GM12878 (cell line): Measurements from ENCODE around the gene LBH. TPM values are rescaled to one million over a fixed set of nuclear protein-coding genes. Genes with fewer than 3 reads are reported as not detected.
A peak's percentile ranks its signal among the peaks of the same experiment; 100 is the strongest.

Experiments
- BHLHE40 ChIP-seq, 2 experiments: fragments of 450-650 bp in 1 of 2; IDR thresholded peaks; 2 replicates each; pipeline ENCODE4 v1.6.1; 2011 to 2017; ENCODE audit warnings: low read depth in 2 of 2, borderline replicate concordance in 1 of 2, improper control_type of control experiment in 1 of 2, low read length in 1 of 2, mild to moderate bottlenecking in 1 of 2
- DPF2 ChIP-seq: fragments of 450-650 bp; IDR thresholded peaks from 2 replicates; pipeline ENCODE4 v1.6.1; 2017; ENCODE audit warnings: mild to moderate bottlenecking
- EED ChIP-seq: sonication (generic); IDR thresholded peaks from 2 replicates; pipeline ENCODE4 v1.6.1; 2016; ENCODE audit warnings: antibody characterized with exemption, low read depth
- ETV6 ChIP-seq, 2 experiments: fragments of 450-650 bp in 1 of 2; IDR thresholded peaks in 1 of 2; conservative IDR thresholded peaks in 1 of 2; 2 replicates each; pipeline ENCODE4 v1.6.1; 2014; ENCODE audit warnings: antibody characterized with exemption in 1 of 2, borderline replicate concordance in 1 of 2, low read depth in 1 of 2, mild to moderate bottlenecking in 1 of 2, moderate library complexity in 1 of 2
- IKZF1 ChIP-seq: fragments of 450-650 bp; conservative IDR thresholded peaks from 2 replicates; pipeline ENCODE4 v1.6.1; 2017; ENCODE audit warnings: antibody characterized with exemption, mild to moderate bottlenecking
- IKZF2 ChIP-seq, 2 experiments: fragments of 450-650 bp; IDR thresholded peaks; 2 replicates each; pipeline ENCODE4 v1.6.1; 2017; ENCODE audit warnings: mild to moderate bottlenecking in 2 of 2, moderate library complexity in 2 of 2
- MLLT1 ChIP-seq: fragments of 450-650 bp; IDR thresholded peaks from 2 replicates; pipeline ENCODE4 v1.6.1; 2016; ENCODE audit warnings: mild to moderate bottlenecking
- MTA2 ChIP-seq: fragments of 450-650 bp; IDR thresholded peaks from 2 replicates; pipeline ENCODE4 v1.6.1; 2016; ENCODE audit warnings: low read depth, mild to moderate bottlenecking, moderate library complexity
- MXI1 ChIP-seq: fragments of 150-350 bp; IDR thresholded peaks from 2 replicates; pipeline ENCODE4 v1.6.1; 2011; ENCODE audit warnings: low read depth, mild to moderate bottlenecking, inconsistent platforms, low read length, improper control_type of control experiment
- NR2F1 ChIP-seq: fragments of 450-650 bp; conservative IDR thresholded peaks from 2 replicates; pipeline ENCODE4 v1.6.1; 2017; ENCODE audit warnings: mild to moderate bottlenecking
- PAX8 ChIP-seq: fragments of 450-650 bp; IDR thresholded peaks from 2 replicates; pipeline ENCODE4 v1.6.1; 2017; ENCODE audit warnings: mild to moderate bottlenecking, moderate library complexity
- PML ChIP-seq: IDR thresholded peaks from 2 replicates; pipeline ENCODE4 v1.6.1; 2012; ENCODE audit warnings: low read length, inconsistent platforms
- POU2F2 ChIP-seq: IDR thresholded peaks from 3 replicates; pipeline ENCODE4 v1.6.1; 2011; ENCODE audit warnings: low read depth, mild to moderate bottlenecking, low read length, borderline replicate concordance
- RELB ChIP-seq: fragments of 450-650 bp; IDR thresholded peaks from 2 replicates; pipeline ENCODE4 v1.6.1; 2017; ENCODE audit warnings: low read depth, mild to moderate bottlenecking, moderate library complexity
- SMAD5 ChIP-seq: IDR thresholded peaks from 2 replicates; pipeline ENCODE4 v1.6.1; 2016; ENCODE audit warnings: antibody characterized with exemption, low read depth
- TBL1XR1 ChIP-seq: IDR thresholded peaks from 2 replicates; pipeline ENCODE4 v1.6.1; 2012; ENCODE audit warnings: low read depth, low read length, improper control_type of control experiment
- ZBTB33 ChIP-seq: fragments of 450-650 bp; IDR thresholded peaks from 2 replicates; pipeline ENCODE4 v1.6.1; 2017; ENCODE audit warnings: mild to moderate bottlenecking
- ZNF687 ChIP-seq: fragments of 450-650 bp; IDR thresholded peaks from 2 replicates; pipeline ENCODE4 v1.6.1; 2017; ENCODE audit warnings: mild to moderate bottlenecking, moderate library complexity
- polyA plus RNA-seq, 11 experiments: library from polyadenylated mRNA; depleted of rRNA in 4 of 11; unstranded in 6 of 11; stranded (reverse) in 5 of 11; fragments of >200 nt; fragmentation: Nextera tagmentation in 4 of 11; fragmentation: Illumina TruSeq in 1 of 11; extraction: Ambion mirVana in 4 of 11; extraction: Trizol in 1 of 11; gene quantifications; 1 replicate in 1 of 11; 2 replicates in 10 of 11; pipeline versions ENCODE4 v1.2.1 to v1.2.3, GENCODE V29; 2011 to 2016; ENCODE audit warnings: inconsistent platforms in 2 of 11, missing spikeins in 2 of 11, low read depth in 1 of 11
- total RNA-seq, 4 experiments: library from RNA; depleted of rRNA in 3 of 4; stranded (reverse); fragments of >200 nt in 3 of 4; fragmentation: Illumina TruSeq in 1 of 4; extraction: Trizol in 1 of 4; gene quantifications; 2 replicates each; pipeline versions ENCODE4 v1.2.1 to v1.2.3, GENCODE V29; 2013 to 2021
- TF ChIP-seq, protein P1 (sequence below): fragments of 450-650 bp; IDR thresholded peaks from 2 replicates; pipeline ENCODE4 v1.6.1; 2017; ENCODE audit warnings: mild to moderate bottlenecking, low read depth, inconsistent platforms; ENCODE audit not compliant: poor library complexity, severe bottlenecking

Gene LBH
- total and polyA plus RNA-seq, 10 of the 15 experiments (the other 5 are each of a cell fraction or from before 2014, with no cell fraction given) = 9.3 to 133 (median 34.1) TPM

- peak; percentile 86 to 89 for TF ChIP-seq IKZF2 (IDR thresholded peaks at IDR 0.05)
- TF ChIP-seq PAX8 = no peak
- peak in 1 of 2 experiments; percentile 8; a peak in 1 of 4 replicates for TF ChIP-seq BHLHE40 (IDR thresholded peaks at IDR 0.05; ENCODE audit: borderline replicate concordance in 1 of 2, low read depth in 2 of 2, low read length in 1 of 2)
- TF ChIP-seq EED = peak; percentile 33; the same call in 1 of the 2 replicates
- no peak for TF ChIP-seq MXI1
- no peak for TF ChIP-seq PML
- no peak for TF ChIP-seq ZBTB33
- peak; percentile 77; the same call in 1 of the 2 replicates for TF ChIP-seq RELB
- TF ChIP-seq ETV6 (conservative IDR thresholded peaks at IDR 0.05 in 1 of 2, IDR thresholded peaks at IDR 0.05 in 1 of 2; ENCODE audit: borderline replicate concordance in 1 of 2, low read depth in 1 of 2) = 0 out of 4 replicates have a peak, but pooled peaks of 1 of the 2 experiments have one; percentile 16
- TF ChIP-seq ZNF687 = peak; percentile 88
- peak; percentile 66 for TF ChIP-seq MTA2
- TF ChIP-seq POU2F2 = 0 out of 3 replicates have a peak, but pooled peaks have one; percentile 21
- peak; percentile 76 for TF ChIP-seq IKZF1
- 0 out of 2 replicates have a peak, but pooled peaks have one; percentile 26 for TF ChIP-seq MLLT1
- TF ChIP-seq NR2F1 = peak; percentile 56; the same call in 1 of the 2 replicates
- TF ChIP-seq SMAD5 = no peak
- TF ChIP-seq, protein P1, sequence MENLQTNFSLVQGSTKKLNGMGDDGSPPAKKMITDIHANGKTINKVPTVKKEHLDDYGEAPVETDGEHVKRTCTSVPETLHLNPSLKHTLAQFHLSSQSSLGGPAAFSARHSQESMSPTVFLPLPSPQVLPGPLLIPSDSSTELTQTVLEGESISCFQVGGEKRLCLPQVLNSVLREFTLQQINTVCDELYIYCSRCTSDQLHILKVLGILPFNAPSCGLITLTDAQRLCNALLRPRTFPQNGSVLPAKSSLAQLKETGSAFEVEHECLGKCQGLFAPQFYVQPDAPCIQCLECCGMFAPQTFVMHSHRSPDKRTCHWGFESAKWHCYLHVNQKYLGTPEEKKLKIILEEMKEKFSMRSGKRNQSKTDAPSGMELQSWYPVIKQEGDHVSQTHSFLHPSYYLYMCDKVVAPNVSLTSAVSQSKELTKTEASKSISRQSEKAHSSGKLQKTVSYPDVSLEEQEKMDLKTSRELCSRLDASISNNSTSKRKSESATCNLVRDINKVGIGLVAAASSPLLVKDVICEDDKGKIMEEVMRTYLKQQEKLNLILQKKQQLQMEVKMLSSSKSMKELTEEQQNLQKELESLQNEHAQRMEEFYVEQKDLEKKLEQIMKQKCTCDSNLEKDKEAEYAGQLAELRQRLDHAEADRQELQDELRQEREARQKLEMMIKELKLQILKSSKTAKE = peak; percentile 56
- peak; percentile 42; the same call in 1 of the 2 replicates for TF ChIP-seq TBL1XR1
- peak; percentile 65; the same call in 1 of the 2 replicates for TF ChIP-seq DPF2
Measured at GRCh38 chr2:30223413-30223874, 7.9 kb upstream of the LBH start (continued).
